Right ventricle myocardium superior (tissue), 1 donor: ENCODE results near the gene DNAJC18. TPM values are rescaled to one million over a fixed set of nuclear protein-coding genes. Genes with fewer than 3 reads are reported as not detected.
A peak's percentile ranks its signal among the peaks of the same experiment; 100 is the strongest.
"Not testable (repeated sequence)": the region's sequence is repeated elsewhere in the genome, so short reads cannot be mapped to it uniquely, and the experiment has no call there.

Experiments
- ATAC-seq: fragments of 200-7000 bp; cut with Tn5 transposase; one replicate; pipeline ENCODE4 v1.9.1; 2020; ENCODE audit warnings: mild to moderate bottlenecking; ENCODE audit not compliant: poor library complexity
- DNase-seq: peaks from one replicate; pipeline ENCODE4 v3.0.0-alpha.2; 2020
- intact Hi-C: fragments of 100-400 bp; cut with DNase I; formaldehyde crosslinking; loops from one replicate; pipeline ENCODE4 v1.11.2; 2022
- total RNA-seq: library from RNA; stranded (reverse); fragmentation: NEBNext Ultra II Directional; extraction: Animal tissue kit (Norgen Biotek cat#: 25700); gene quantifications from one replicate; pipeline ENCODE4 v1.2.1, GENCODE V29; 2021
- donor health status: DM: no; HTN: yes; CAD: no; lungs with severe emphysema.

Gene DNAJC18
- total RNA-seq, 1 donor from 2014 or later = 11.5 TPM

DNA sequence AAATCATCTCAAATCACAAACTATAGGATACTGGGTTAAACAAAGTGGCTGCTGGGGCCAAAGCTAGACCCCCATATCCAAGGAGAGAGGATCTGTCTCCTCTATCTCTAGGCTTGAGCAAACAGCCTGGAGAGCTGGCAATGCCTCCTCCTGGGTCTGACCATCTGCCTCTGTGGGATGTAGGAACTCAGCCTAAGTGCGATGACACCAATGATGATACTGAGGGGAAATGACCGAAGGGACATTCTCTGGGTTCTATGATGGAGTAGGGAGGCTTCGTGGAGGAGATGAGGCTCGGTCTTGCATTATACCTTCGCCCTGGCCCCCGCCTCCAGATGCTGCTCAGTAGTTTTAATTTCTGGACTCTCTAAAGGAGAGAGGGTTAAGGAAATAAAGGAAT is 26.2 kb downstream of the DNAJC18 start:
- DNase-seq (no peak), ATAC-seq (no peak)
- intact Hi-C loops = loop anchor here (10.0 kb wide), 1 partner anchor 118 kb away; the partner anchor contains the start of gene MATR3

DNA sequence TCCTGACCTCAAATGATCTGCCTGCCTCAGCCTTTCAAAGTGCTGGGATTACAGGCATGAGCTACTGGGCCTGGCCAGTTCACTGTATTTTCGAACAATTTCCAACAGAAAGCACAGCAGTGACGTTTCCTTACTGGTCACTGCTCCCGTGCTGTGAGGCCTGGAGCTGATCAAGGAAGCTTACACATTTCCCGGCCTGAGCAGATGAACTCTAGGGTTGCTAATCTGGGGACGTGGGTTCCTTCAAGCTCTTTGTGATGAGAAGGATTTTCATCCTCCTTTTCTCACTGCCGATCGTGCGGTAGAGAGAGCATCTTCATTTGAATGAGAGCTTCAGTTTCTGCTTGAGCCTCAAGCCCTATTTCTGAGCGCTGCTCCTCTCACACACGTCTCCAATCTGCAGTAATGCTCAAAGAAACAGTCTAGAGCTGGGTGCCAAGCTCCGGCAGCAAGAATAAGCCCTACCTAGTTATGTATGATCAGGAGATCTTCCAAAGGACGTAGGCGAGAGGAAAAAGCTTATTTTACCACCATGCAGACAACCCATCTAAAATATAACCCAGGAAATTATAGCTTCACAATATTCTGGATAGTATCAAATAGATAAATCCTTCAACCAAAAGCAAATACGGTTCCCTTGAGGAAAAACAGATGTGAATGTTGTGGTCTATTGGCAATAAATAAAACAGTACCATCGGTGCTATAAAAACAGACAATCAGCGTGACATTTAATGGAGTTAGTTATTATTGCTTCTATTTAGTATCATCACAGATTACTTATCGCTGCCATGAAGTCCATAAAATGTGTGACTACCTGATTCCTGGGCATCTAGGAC is 28.1 kb downstream of the DNAJC18 start:
- DNase-seq (no peak), ATAC-seq (no peak)
- intact Hi-C loops = loop anchor here (10.0 kb wide), 1 partner anchor 116 kb away; the partner anchor contains the start of gene MATR3

DNA sequence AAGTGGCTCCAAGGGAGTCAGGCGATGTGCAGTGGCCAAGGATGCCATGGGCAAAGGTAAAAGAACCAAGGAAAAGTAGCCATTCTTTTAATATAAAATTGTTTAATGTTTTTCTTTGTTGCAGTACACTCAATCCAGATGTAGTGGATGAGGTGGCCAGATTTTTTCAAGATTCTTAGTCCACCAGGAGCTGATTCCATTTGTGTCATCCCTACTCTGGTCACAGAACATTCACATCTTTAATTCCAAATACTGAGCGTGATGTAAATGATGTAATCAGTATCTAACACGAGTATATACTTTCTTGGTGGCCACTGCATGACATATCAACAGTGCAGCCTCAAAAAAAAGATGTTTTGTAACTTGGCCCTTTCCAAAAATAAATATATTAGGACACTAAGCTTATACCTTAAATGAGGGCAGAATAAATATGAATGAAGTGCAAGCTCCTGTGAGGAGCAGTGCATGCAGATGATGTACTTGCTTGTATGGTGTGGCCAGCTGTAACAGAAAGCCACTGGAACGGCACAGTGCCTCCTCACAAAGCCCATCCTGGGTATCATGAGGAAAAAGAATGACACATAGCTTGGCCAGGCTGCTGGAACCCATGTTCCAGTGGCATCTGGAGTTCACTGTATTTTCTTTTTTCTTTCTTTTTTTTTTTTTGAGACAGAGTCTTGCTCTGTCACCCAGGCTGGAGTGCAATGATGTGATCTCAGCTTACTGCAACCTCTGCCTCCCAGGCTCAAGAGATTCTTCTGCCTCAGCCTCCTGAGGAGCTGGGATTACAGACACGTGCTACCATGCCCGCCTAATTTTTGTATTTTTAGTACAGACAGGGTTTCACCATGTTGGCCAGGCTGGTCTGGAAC is 29.0 kb downstream of the DNAJC18 start:
- ATAC-seq (no peak), DNase-seq (no peak)
- intact Hi-C loops = loop anchor here (10.0 kb wide), 1 partner anchor 116 kb away; the partner anchor contains the start of gene MATR3

DNA sequence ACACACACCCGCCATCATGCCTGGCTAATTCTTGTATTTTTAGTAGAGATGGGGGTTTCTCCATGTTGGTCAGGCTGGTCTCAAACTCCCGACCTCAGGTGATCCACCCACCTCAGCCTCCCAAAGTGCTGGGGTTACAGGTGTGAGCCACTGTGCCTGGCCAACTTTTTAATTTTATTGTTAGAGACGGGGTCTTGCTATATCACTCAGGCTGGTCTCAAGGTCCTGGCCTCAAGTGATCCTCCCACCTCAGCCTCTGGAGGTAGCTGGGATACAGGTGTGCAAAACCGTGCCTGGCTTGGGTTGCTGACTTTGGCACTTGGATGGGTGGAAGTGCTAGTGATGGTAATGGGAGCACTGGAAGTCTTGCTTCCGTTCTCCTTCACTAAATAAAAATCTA is 30.2 kb downstream of the DNAJC18 start:
- intact Hi-C loops, ATAC-seq, DNase-seq: not testable (repeated sequence)

DNA sequence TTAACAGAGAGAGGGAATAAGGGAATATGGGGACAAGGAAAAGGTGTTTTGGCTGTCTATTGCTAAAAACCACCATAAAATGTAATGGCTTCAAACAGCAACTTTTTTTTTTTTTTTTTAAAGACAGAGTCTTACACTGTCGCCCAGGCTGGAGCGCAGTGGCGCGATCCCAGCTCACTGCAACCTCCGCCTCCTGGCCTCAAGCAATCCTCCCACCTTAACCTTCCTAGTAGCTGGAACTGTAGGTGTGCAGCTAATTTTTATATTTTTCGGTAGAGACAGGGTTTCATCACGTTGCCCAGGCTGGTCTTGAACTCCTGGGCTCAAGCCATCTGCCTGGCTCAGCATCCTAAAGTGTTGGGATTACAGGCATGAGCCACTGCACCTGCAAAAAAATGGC is 31.1 kb downstream of the DNAJC18 start:
- intact Hi-C loops = no loop called here
- DNase-seq (no peak), ATAC-seq (no peak)

DNA sequence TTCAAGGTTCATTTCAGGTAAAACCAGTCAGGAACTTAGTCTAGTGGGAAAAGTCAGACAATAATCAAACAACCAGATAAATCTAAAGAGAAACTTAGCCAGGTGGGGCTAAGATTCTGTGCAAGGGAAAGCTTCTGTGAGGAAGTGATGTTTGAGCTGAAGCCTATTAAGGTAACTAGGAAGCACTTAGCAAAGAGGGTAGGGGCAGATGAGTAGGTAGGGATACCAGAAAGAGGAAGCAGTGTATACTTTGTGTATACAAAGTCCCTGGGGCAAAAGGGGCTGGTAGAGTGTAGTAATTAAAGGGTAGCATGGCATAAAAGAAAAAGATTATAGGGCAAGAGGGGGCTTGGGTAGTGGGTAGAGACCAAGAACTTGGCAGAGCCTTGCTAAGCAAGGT is 31.8 kb downstream of the DNAJC18 start:
- no peak for ATAC-seq
- intact Hi-C loops = no loop called here

DNA sequence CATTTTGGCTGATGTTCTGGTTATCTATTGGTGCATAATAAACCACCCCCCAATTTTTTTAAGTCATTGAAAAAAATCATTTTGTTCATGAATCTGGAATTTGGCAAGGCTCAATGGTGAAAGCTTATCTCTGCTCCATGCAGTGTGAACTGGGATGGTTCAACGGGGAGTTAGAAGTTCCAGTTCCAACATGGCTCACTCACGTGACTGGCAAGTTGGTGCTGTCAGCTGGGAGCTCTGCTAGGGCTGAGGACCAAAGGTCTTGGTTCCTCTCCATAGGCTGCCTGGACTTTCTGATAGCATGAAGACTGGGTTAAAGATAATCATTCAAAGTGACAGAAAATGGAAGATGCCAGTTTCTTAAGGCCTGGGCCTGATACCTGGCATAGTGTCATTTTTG is 32.4 kb downstream of the DNAJC18 start:
- ATAC-seq (no peak), DNase-seq (no peak)
- intact Hi-C loops = no loop called here

More for the DNA sequence above, 31.8 kb downstream of the DNAJC18 start:
- no peak for DNase-seq

DNA sequence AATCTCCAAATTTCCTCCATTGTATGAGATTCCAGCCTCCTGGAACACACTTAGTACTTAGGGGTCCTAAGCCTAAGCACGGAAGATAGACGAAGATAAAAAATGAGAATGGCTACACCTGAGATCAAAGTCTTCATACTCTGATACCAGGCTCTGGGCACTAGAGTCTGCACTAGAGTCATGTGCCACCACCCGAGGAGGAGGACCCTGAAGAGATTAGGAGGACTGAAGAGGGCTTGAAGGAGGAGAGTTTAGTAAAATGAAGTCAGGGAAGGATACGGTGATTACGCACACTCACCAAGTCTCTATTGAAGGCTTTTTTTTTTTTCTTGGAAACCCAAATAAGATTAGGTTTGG is 34.9 kb downstream of the DNAJC18 start:
- ATAC-seq = no peak
- no peak for DNase-seq
- intact Hi-C loops = no loop called here

DNA sequence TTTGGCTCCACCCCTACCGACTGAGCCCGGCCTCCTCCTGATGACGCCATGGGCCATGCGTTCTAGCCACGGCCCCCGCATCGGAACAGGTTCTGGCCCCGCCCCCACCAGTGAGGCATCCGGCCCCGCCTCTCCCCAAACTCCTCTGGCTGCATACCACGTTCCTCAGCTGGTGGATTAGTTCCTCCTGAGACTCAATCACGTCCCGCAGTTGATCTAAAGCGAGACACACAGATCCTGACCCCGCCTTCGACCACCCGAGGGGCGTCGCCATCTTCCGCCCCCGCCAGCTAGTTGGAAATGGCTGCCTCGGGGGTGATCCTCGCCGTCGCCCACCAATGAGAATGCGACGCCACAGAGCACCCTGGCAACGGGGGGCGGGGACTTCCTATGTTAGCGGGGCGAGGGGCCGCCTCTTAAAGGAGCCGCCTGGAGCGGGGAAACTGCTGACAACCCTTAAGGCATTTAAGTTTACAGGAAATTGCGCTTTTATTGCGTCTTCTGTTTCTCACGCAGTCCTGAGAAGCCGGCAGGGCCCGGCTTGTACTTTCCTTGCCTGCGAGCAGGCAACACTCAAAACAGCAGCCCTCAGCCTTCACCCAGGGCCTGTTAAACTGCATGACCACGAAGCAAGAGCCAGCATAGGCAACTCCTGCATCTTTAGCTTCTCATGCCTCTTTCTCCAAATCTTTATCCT is 35.4 kb downstream of the DNAJC18 start, which contains the start of gene SPATA24:
Gene SPATA24 (minus strand): TSS at position 303 of the 697 bp plus-strand sequence. CDS start 29 bp downstream, at position 274.
- peak; percentile 99 for DNase-seq
- intact Hi-C loops = no loop called here
- ATAC-seq = peak; percentile 97

DNA sequence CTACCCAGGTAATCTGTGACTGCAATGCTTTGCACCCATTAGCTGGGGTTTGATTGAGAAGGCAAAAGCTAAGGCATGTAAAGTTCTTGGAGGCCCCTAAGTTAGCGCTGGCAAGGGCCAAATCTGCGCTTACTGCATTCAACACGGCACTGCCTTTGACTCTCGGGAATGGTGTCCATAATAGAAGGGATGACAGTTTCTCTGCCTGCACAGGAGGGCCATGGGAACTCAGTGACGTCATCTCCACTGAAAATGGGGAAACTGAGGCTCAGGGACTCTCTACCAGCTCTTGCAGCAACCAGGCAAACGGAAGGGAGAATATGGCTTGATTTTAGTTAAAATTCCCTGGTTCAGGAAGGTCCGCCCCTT is 35.9 kb downstream of the DNAJC18 start:
- no peak for DNase-seq
- peak; percentile 7 for ATAC-seq
- intact Hi-C loops = no loop called here

DNA sequence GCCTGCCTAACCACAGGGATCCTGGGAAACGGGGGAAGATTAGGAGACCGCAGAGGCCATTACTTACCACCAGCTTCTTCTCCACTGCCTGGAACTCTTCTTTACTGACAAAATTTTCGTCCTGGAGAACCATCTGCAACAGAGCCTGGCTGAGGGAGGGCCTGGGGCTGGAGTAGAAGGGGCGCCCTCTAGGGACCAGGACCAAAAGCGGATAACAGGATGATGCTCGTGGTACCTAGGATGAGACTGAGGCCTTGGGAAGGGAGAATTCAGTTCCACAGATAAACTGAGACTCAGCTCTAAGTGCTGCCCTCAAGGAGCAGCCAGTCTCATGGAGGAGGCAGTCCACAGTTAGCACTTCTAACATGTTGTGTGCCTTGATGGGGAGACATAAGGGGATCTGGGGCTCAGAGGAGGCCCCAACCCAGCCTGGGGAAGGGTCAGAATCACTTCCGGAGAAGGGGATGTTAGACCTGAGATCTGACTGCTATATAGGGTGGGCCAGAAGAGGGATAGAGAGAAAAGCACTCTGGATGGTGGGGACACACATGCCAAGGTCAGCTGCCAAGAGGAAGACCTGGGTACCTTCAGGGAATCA is 36.7 kb downstream of the DNAJC18 start:
- intact Hi-C loops = no loop called here

DNA sequence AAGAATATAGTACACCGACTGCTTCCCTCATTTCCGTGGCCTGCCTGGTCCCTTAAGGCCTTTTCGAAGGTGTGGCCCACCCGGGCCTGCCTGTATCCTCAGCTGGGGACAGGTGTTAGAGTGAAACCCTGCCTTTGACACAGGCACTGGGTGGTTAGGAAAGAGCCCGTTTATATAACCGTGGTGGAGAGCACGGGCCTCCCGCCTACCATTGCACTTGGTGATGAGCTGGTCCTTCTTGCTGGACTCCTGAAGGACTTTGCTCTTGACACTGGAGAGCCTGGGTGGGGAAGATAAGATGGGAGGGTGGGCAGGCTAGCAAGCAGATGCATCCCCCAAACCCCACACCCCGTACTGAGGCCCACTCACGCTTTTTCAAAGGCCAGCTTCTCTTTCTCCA is 37.8 kb downstream of the DNAJC18 start:
- peak; percentile 28 for DNase-seq
- ATAC-seq = no peak
- intact Hi-C loops = no loop called here

More for the DNA sequence above, 36.7 kb downstream of the DNAJC18 start:
- ATAC-seq = no peak
- peak; percentile 35 for DNase-seq

DNA sequence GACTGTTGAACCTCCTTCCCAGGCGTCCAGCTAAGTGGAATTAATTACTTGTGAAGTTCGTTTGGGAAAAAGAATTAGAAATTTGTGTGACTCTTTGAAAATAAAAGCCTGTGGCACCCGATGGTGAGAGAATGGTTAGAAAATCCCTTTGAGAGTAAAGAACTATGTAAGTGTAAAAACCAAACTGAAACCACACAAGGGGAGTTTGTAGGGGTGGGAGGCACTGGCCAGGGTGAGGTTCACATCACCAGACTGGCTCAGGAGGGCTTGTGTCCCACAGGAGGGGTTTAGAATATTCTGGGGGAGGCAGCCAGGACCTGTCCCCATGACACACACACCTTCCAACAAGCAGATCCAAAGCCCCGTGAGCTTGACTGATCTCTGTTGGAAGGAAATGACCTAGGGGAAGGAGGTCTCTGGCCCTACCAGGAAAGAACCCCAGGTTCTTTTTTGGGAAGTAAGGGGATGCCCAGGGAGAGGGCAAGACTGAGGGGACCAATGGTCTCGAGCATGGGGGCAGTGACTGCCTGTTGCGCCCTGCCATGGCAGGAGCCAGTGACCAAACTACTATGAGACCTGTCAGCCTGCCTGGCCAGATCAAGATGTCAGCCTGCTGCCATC is 39.7 kb downstream of the DNAJC18 start:
- intact Hi-C loops = no loop called here
- ATAC-seq = no peak
- DNase-seq = no peak

DNA sequence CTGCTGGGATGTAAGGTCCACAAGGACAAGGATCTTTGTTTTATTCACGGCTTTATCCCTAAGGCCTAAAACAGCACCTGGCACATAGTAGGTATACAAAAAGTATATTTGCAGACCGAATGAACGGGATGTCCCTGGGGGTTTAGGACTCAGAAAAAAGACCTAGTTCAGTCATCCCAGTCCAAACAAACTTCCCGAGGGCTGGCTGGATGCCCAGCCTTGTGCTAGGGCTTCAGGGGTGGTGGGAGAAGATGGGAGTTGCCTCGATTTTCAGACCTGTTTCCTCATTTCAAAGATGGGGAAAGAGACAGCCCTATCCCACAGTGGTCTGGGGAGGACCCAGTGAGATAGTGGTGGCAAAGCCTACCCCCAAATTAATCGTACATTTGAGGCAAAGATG is 41.4 kb downstream of the DNAJC18 start:
- no peak for ATAC-seq
- DNase-seq = no peak
- intact Hi-C loops = no loop called here

DNA sequence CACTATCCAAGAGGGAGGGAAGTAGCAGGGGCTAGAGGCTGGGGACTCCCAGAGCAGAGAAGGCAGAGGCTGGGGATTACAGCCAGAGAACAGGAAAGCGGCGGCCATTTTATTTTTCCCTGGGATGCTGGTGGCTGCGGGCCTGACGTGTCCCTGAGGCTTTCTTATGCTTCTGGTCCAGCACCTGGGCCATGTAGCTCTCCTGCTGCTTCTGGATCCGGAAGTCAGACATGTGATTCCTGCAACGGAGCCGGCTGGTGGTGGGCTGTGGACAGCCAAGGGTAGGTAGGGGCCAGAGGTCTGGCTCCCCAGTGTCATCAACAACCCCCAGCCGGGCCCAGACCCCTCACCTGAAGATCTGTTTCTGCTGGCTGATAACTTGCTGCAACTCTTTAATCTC is 42.6 kb downstream of the DNAJC18 start:
- ATAC-seq (no peak), DNase-seq (no peak)
- intact Hi-C loops = no loop called here

DNA sequence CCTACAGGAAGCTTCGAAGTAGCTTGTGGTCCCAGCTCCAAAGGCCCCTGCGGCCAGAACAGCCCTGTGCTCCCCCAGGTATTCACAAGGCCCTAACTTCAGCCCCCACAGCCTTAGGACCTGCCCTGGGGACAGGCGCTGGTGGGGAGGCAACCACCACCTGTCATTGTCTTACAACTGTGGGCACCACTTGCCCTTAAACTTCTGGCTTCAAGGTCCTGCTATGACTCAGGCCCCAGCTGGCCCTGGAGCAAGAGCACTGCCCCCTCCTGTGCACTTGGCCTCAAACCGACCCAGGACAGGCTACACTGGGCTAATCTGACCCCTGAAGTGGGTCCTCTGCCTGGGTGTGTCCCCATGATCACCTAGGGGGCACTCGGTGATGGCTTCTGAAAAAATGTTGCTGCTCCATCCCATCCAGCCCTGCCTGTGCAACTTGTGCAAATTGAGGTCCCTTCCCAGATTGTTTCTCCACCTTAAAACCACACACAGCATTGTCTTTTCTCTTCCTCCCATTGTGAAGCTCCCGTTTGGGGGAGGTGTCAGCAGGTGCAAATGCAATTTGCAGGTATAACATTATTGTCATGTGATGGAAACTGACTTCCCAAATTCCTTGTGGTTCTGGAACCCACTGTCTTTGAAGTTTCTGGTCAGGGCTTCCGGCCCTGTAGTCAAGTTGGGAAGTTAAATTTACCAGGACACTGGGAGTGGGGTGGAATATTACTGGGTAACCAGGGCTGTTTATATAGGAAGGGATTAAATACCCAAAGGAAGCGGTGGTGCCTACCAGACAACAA is 43.3 kb downstream of the DNAJC18 start:
- peak; percentile 19 for ATAC-seq
- no peak for DNase-seq
- intact Hi-C loops = no loop called here
